Upper lobe of left lung (tissue), 6 donors: ENCODE results near the gene NIPBL. TPM values are rescaled to one million over a fixed set of nuclear protein-coding genes. Genes with fewer than 3 reads are reported as not detected.
"Not testable (repeated sequence)": the region's sequence is repeated elsewhere in the genome, so short reads cannot be mapped to it uniquely, and the experiment has no call there.

Experiments
- ATAC-seq, 2 donors: fragments of 200-7000 bp; cut with Tn5 transposase; one replicate each; pipeline ENCODE4 v1.9.1; 2022; ENCODE audit warnings: mild to moderate bottlenecking in 2 of 2, moderate library complexity in 2 of 2; ENCODE audit not compliant: low FRiP score in 2 of 2
- DNase-seq, 2 donors: peaks; one replicate each; pipeline ENCODE4 v3.0.0-alpha.2; 2019 to 2020
- H3K27ac ChIP-seq, 4 donors: fragments of 200-600 bp; sonication (generic); one replicate each; pipeline ENCODE4 v1.5.1; 2016 to 2019
- H3K27me3 ChIP-seq, 4 donors: fragments of 200-600 bp; sonication (generic); one replicate each; pipeline ENCODE4 v1.5.1; 2017 to 2019
- H3K36me3 ChIP-seq, 4 donors: fragments of 200-600 bp; sonication (generic); one replicate each; pipeline ENCODE4 v1.5.1; 2016 to 2019
- H3K4me1 ChIP-seq, 4 donors: fragments of 200-600 bp; sonication (generic); one replicate each; pipeline ENCODE4 v1.5.1; 2018 to 2019
- H3K4me3 ChIP-seq, 4 donors: fragments of 200-600 bp; sonication (generic); one replicate each; pipeline ENCODE4 v1.5.1; 2017 to 2019; ENCODE audit warnings: mild to moderate bottlenecking in 2 of 4, moderate library complexity in 1 of 4
- H3K9me3 ChIP-seq, 4 donors: fragments of 200-600 bp; sonication (generic); one replicate each; pipeline ENCODE4 v1.5.1; 2018 to 2019
- EP300 ChIP-seq, 4 donors: sonication (generic); formaldehyde crosslinking; IDR thresholded peaks; one replicate each; pipeline ENCODE4 v1.5.1; 2017; ENCODE audit warnings: antibody characterized with exemption in 4 of 4, control low read depth in 2 of 4
- POLR2A ChIP-seq, 4 donors: fragments of 450-650 bp; IDR thresholded peaks; one replicate each; pipeline ENCODE4 v1.5.1; 2016 to 2017; ENCODE audit warnings: antibody characterized with exemption in 4 of 4, mild to moderate bottlenecking in 2 of 4
- POLR2AphosphoS5 ChIP-seq, 2 donors: sonication (generic); formaldehyde crosslinking; IDR thresholded peaks; one replicate each; pipeline ENCODE4 v1.5.1; 2017; ENCODE audit warnings: antibody characterized with exemption in 2 of 2
- WGBS, 2 donors: methylation state at CpG; one replicate each; pipeline ENCODE4 v1.1.5; 2017 to 2018; 5-methylcytosine and 5-hydroxymethylcytosine counted together
- total RNA-seq, 6 donors: library from RNA; depleted of rRNA in 4 of 6; stranded (reverse); fragments of >200 nt in 4 of 6; gene quantifications; one replicate each; pipeline versions ENCODE4 v1.1.0 to v1.2.1, GENCODE V29; 2016 to 2021
- TF ChIP-seq, protein P1 (sequence below), 6 experiments: fragments of 450-650 bp in 4 of 6; fragments of 200-600 bp in 2 of 6; sonication (generic) in 2 of 6; IDR thresholded peaks; one replicate each; pipeline ENCODE4 v1.5.1; 2016 to 2019; ENCODE audit warnings: antibody characterized with exemption in 6 of 6
- donor health status: DM: no; HTN: no; CAD: no; lungs with moderate emphysema.
- donor health status: DM: no; HTN: yes; CAD: no; lungs with severe emphysema.

Gene NIPBL
- total RNA-seq, 6 donors from 2014 or later = 39.2 to 75.2 (median 55.3) TPM

DNA sequence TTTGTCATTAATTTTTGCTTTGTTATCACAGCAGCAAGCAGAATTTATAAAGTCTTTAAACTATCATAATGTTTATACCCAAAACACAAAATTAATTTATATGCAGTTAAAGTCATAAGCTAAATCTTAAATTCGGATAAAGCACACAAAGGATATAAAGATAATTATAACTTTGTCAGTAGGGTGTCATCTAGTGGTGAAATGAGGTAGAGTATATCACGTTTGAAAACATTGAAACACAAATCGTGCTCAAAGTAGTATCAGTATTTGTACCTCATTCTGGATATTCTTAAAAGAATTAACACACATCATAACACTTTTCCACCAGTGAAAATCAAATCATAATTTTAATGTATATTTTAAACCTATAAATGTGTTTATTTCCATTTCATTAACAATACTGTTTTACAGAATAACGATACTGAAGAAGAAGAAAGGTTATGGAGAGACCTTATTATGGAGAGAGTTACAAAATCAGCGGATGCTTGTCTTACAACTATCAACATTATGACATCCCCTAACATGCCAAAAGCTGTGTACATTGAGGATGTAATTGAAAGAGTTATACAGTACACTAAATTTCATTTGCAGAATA, 129.5 kb downstream of the NIPBL start:
- WGBS, 2 donors = 47 to 50% methylated on average over 5 of the region's 5 CpGs
- no peak for ATAC-seq
- Histone ChIP-seq H3K9me3 (no peaks in the 10 kb centered on the region), H3K36me3 (peaks cover 21 to 90% (median 29%) of the 10 kb centered on the region in 4 donors), H3K27me3 (no peaks in the 10 kb centered on the region), H3K4me3 (no peak overlapping the region), H3K4me1 (no peaks in the 10 kb centered on the region), H3K27ac (no peak overlapping the region)
- no peak for DNase-seq
- TF ChIP-seq, protein P1, sequence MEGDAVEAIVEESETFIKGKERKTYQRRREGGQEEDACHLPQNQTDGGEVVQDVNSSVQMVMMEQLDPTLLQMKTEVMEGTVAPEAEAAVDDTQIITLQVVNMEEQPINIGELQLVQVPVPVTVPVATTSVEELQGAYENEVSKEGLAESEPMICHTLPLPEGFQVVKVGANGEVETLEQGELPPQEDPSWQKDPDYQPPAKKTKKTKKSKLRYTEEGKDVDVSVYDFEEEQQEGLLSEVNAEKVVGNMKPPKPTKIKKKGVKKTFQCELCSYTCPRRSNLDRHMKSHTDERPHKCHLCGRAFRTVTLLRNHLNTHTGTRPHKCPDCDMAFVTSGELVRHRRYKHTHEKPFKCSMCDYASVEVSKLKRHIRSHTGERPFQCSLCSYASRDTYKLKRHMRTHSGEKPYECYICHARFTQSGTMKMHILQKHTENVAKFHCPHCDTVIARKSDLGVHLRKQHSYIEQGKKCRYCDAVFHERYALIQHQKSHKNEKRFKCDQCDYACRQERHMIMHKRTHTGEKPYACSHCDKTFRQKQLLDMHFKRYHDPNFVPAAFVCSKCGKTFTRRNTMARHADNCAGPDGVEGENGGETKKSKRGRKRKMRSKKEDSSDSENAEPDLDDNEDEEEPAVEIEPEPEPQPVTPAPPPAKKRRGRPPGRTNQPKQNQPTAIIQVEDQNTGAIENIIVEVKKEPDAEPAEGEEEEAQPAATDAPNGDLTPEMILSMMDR (IDR thresholded peaks at IDR 0.05) = peak; percentile 19 to 54 (median 46)
- no peak for TF ChIP-seq POLR2A (IDR thresholded peaks at IDR 0.05)

DNA sequence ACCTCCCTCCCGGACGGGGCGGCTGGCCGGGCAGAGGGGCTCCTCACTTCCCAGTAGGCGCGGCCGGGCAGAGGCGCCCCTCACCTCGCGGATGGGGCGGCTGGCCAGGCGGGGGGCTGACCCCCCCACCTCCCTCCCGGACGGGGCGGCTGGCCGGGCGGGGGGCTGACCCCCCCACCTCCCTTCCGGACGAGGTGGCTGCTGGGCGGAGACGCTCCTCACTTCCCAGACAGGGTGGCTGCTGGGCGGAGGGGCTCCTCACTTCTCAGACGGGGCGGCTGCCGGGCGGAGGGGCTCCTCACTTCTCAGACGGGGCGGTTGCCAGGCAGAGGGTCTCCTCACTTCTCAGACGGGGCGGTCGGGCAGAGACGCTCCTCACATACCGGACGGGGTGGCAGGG, 136.6 kb downstream of the NIPBL start:
- WGBS, 2 donors = 99% methylated on average over 6 of the region's 34 CpGs; no CpG with 5 or more reads in 1 of the 2 donors
- H3K27ac ChIP-seq, H3K27me3 ChIP-seq, H3K4me3 ChIP-seq, H3K4me1 ChIP-seq, H3K9me3 ChIP-seq, DNase-seq, ATAC-seq: not testable (repeated sequence)
- peaks cover 16 to 83% (median 38%) of the 10 kb centered on the region in 4 donors for H3K36me3 ChIP-seq

DNA sequence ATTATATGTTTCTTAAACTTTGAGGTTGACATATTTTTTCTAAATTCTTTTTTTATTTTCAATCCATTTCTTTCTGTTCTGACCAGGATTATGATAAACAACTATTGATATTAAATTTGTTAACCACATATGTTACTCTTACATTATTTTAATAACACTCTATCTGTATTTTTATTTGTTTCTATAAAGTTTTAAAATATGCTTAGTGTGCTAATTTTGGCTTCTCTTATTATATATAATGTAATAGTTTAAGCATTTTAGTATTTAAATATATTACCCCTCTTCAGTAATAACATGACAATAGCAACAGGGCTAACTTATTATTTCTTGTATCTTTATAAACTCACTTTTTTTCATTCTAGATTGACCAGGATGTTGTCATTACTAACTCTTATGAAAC, 137.8 kb downstream of the NIPBL start:
- TF ChIP-seq POLR2AphosphoS5 (IDR thresholded peaks at IDR 0.05) = no peak
- no peak for ATAC-seq
- Histone ChIP-seq H3K27me3 (no peaks in the 10 kb centered on the region), H3K36me3 (peaks cover 13 to 81% (median 44%) of the 10 kb centered on the region in 4 donors), H3K4me1 (no peaks in the 10 kb centered on the region), H3K27ac (no peak overlapping the region), H3K4me3 (no peak overlapping the region), H3K9me3 (no peaks in the 10 kb centered on the region)
- no peak for DNase-seq

DNA sequence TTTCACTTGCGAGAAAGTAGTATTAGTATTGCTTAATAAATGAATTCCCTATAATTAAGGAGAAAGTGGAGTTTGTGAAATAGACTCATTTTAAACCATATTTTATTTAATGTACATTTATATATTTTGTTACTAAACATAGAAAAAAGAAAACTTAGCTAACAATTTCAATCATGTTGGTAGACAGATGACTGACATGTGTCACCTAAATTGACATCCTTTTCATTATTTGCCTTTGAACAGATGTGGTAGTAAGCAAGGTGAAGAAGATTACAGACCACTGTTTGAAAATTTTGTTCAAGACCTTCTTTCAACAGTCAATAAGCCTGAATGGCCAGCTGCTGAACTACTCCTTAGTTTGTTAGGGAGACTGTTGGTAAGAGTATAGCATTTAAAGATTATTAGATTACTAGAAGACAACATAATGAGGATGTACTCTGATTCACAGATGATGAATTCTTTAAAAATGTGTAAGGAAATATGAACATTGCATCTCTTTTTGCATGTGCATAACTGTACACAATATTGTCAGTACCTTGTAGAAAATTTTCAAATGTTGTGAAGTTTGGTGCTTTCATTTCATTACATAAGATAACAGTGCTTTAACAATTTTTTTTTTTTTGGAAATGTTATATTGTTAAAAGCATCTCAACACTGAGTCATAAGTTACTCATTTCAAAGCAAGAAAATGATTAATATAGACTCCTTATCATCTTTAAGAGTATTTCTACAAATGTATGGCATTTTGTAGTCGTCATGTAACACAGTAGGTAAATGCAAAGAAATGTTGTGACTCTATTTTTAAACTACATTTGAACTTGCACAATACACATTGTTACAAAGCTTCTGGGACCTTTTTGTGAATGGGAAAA, 139.5 kb downstream of the NIPBL start:
- Histone ChIP-seq H3K9me3 (no peaks in the 10 kb centered on the region), H3K4me1 (no peaks in the 10 kb centered on the region), H3K4me3 (no peak overlapping the region), H3K27me3 (no peaks in the 10 kb centered on the region), H3K27ac (no peak overlapping the region), H3K36me3 (peaks cover 11 to 81% (median 42%) of the 10 kb centered on the region in 4 donors)
- DNase-seq (no peak), ATAC-seq (no peak)
- no peak for TF ChIP-seq POLR2AphosphoS5 (IDR thresholded peaks at IDR 0.05)
- TF ChIP-seq, protein P1 (IDR thresholded peaks at IDR 0.05) = no peak
- no peak for TF ChIP-seq POLR2A (IDR thresholded peaks at IDR 0.05)
- TF ChIP-seq EP300 (IDR thresholded peaks at IDR 0.05) = no peak
- WGBS, 2 donors = 95 to 98% methylated on average over 2 of the region's 2 CpGs

DNA sequence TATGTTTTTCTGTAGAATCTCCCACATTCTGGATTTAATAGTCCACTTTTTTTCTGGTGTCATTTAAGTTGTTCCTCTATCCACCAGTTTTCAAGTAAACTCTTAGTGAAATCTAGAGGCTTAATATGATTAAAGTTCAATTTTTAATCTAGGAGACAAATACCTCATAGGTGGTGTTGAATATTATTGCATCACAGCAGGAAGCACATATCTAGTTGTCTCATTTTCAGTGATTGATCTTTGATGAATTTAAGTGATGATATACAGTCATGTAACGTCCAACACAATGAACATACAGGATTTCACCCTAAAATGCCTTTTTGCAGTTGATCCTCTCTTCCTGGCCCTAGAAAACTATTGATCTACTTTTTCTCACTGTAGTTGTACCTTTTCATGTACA, 152.3 kb downstream of the NIPBL start:
- Histone ChIP-seq H3K27ac (no peak overlapping the region), H3K4me3 (no peak overlapping the region), H3K27me3 (no peaks in the 10 kb centered on the region), H3K9me3 (no peaks in the 10 kb centered on the region), H3K4me1 (no peaks in the 10 kb centered on the region), H3K36me3 (peaks cover 6 to 86% (median 33%) of the 10 kb centered on the region in 4 donors)
- ATAC-seq (no peak), DNase-seq (no peak)
- TF ChIP-seq POLR2A (IDR thresholded peaks at IDR 0.05) = no peak
- WGBS, 2 donors = 88 to 100% methylated on average over 1 of the region's 1 CpG

DNA sequence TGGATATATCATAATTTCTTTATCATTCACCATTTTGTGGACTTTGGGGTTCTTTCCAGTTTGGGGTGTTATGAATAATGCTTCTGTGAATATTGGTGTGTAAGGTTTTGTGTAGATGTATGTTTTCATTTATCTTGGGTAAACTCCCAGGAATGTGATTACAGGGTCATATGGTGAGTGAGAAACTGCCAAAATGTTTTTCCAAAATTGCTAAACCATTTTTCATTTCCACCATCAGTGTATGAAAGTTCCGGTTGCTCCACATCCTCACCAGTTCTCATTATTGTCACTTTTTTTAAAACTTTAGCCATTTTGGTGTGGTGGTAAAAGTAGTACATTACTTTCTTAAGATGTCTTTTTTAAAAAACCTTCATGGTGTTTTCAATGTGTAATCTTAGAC, 152.9 kb downstream of the NIPBL start:
- Histone ChIP-seq H3K4me3 (no peak overlapping the region), H3K27ac (no peak overlapping the region), H3K9me3 (no peaks in the 10 kb centered on the region), H3K27me3 (no peaks in the 10 kb centered on the region), H3K4me1 (no peaks in the 10 kb centered on the region), H3K36me3 (peaks cover under 1 to 86% (median 32%) of the 10 kb centered on the region in 4 donors)
- DNase-seq = no peak
- TF ChIP-seq, protein P1 (IDR thresholded peaks at IDR 0.05) = no peak
- TF ChIP-seq POLR2A (IDR thresholded peaks at IDR 0.05) (no peak), POLR2AphosphoS5 (IDR thresholded peaks at IDR 0.05) (no peak), EP300 (IDR thresholded peaks at IDR 0.05) (no peak)
- WGBS, 2 donors = 94 to 96% methylated on average over 1 of the region's 1 CpG
- no peak for ATAC-seq
